Measurements from ENCODE around the gene G6PC1.

The G6PC1 gene

GRCh38 chr17:42950044-42950783 is 49.6 kb downstream of the G6PC1 start:
- DNase-seq: no peak

Measured in NCI-H1092 (cell line).